ENCODE data around the gene LRRC10B.

LRRC10B gene

GRCh38 chr11:61539006-61539405 lies 30.5 kb downstream of the LRRC10B start:
- no peak overlapping the region for H3K9ac ChIP-seq (ENCODE audit: low read length)
- H3K27me3 ChIP-seq (ENCODE audit: control insufficient read depth, insufficient read depth, low read length), result peaks cover 5% of the 10 kb centered on the region
- no peaks in the 10 kb centered on the region for H3K4me1 ChIP-seq (ENCODE audit: control insufficient read depth, insufficient read depth, low read length)
- no peaks in the 10 kb centered on the region for H3K36me3 ChIP-seq (ENCODE audit: control insufficient read depth, insufficient read depth, low read length)
- no peak overlapping the region for H3K4me3 ChIP-seq (ENCODE audit: low read length)
- no peak overlapping the region for H3K27ac ChIP-seq (ENCODE audit: low read depth, low read length)

GRCh38 chr11:61539831-61540357 lies 31.3 kb downstream of the LRRC10B start:
- Histone ChIP-seq H3K9ac (ENCODE audit: low read length) (no peak overlapping the region), H3K4me3 (ENCODE audit: low read length) (no peak overlapping the region), H3K27ac (ENCODE audit: low read depth, low read length) (no peak overlapping the region), H3K27me3 (ENCODE audit: control insufficient read depth, insufficient read depth, low read length) (peaks cover 5% of the 10 kb centered on the region), H3K36me3 (ENCODE audit: control insufficient read depth, insufficient read depth, low read length) (no peaks in the 10 kb centered on the region), H3K4me1 (ENCODE audit: control insufficient read depth, insufficient read depth, low read length) (no peaks in the 10 kb centered on the region)

GRCh38 chr11:61540528-61540927 lies 32.0 kb downstream of the LRRC10B start:
- no peak overlapping the region for H3K4me3 ChIP-seq (ENCODE audit: low read length)
- H3K27ac ChIP-seq (ENCODE audit: low read depth, low read length), result no peak overlapping the region
- H3K4me1 ChIP-seq (ENCODE audit: control insufficient read depth, insufficient read depth, low read length), result no peaks in the 10 kb centered on the region
- no peaks in the 10 kb centered on the region for H3K36me3 ChIP-seq (ENCODE audit: control insufficient read depth, insufficient read depth, low read length)
- peaks cover 5% of the 10 kb centered on the region for H3K27me3 ChIP-seq (ENCODE audit: control insufficient read depth, insufficient read depth, low read length)
- H3K9ac ChIP-seq (ENCODE audit: low read length), result no peak overlapping the region

- H3K27me3 ChIP-seq (ENCODE audit: control insufficient read depth, insufficient read depth, low read length), result peaks cover 5% of the 10 kb centered on the region
- H3K9ac ChIP-seq (ENCODE audit: low read length), result no peak overlapping the region
- H3K4me1 ChIP-seq (ENCODE audit: control insufficient read depth, insufficient read depth, low read length), result no peaks in the 10 kb centered on the region
- no peaks in the 10 kb centered on the region for H3K36me3 ChIP-seq (ENCODE audit: control insufficient read depth, insufficient read depth, low read length)
- H3K4me3 ChIP-seq (ENCODE audit: low read length), result no peak overlapping the region
- no peak overlapping the region for H3K27ac ChIP-seq (ENCODE audit: low read depth, low read length)
Measured at GRCh38 chr11:61541598-61541997, 33.0 kb downstream of the LRRC10B start.

- no peak overlapping the region for H3K4me3 ChIP-seq (ENCODE audit: low read length)
- H3K27me3 ChIP-seq (ENCODE audit: control insufficient read depth, insufficient read depth, low read length), result peaks cover 5% of the 10 kb centered on the region
- H3K9ac ChIP-seq (ENCODE audit: low read length), result no peak overlapping the region
- H3K4me1 ChIP-seq (ENCODE audit: control insufficient read depth, insufficient read depth, low read length), result no peaks in the 10 kb centered on the region
- no peaks in the 10 kb centered on the region for H3K36me3 ChIP-seq (ENCODE audit: control insufficient read depth, insufficient read depth, low read length)
- H3K27ac ChIP-seq (ENCODE audit: low read depth, low read length), result no peak overlapping the region
Measured at GRCh38 chr11:61542024-61542461, 33.5 kb downstream of the LRRC10B start.

- Histone ChIP-seq H3K9ac (ENCODE audit: low read length) (no peak overlapping the region), H3K4me1 (ENCODE audit: control insufficient read depth, insufficient read depth, low read length) (no peaks in the 10 kb centered on the region), H3K36me3 (ENCODE audit: control insufficient read depth, insufficient read depth, low read length) (no peaks in the 10 kb centered on the region), H3K27me3 (ENCODE audit: control insufficient read depth, insufficient read depth, low read length) (peaks cover 5% of the 10 kb centered on the region), H3K4me3 (ENCODE audit: low read length) (no peak overlapping the region), H3K27ac (ENCODE audit: low read depth, low read length) (no peak overlapping the region)
Measured at GRCh38 chr11:61542705-61543104, 34.2 kb downstream of the LRRC10B start.

GRCh38 chr11:61543606-61544306 lies 35.2 kb downstream of the LRRC10B start:
- Histone ChIP-seq H3K27me3 (ENCODE audit: control insufficient read depth, insufficient read depth, low read length) (peaks cover 6% of the 10 kb centered on the region), H3K27ac (ENCODE audit: low read depth, low read length) (no peak overlapping the region), H3K4me3 (ENCODE audit: low read length) (no peak overlapping the region), H3K4me1 (ENCODE audit: control insufficient read depth, insufficient read depth, low read length) (no peaks in the 10 kb centered on the region), H3K36me3 (ENCODE audit: control insufficient read depth, insufficient read depth, low read length) (no peaks in the 10 kb centered on the region), H3K9ac (ENCODE audit: low read length) (no peak overlapping the region)

GRCh38 chr11:61544466-61544865 lies 35.9 kb downstream of the LRRC10B start:
- Histone ChIP-seq H3K4me3 (ENCODE audit: low read length) (no peak overlapping the region), H3K9ac (ENCODE audit: low read length) (no peak overlapping the region), H3K27me3 (ENCODE audit: control insufficient read depth, insufficient read depth, low read length) (peaks cover 5% of the 10 kb centered on the region), H3K27ac (ENCODE audit: low read depth, low read length) (no peak overlapping the region), H3K36me3 (ENCODE audit: control insufficient read depth, insufficient read depth, low read length) (no peaks in the 10 kb centered on the region), H3K4me1 (ENCODE audit: control insufficient read depth, insufficient read depth, low read length) (no peaks in the 10 kb centered on the region)

GRCh38 chr11:61545341-61545740 lies 36.8 kb downstream of the LRRC10B start:
- peaks cover 3% of the 10 kb centered on the region for H3K27me3 ChIP-seq (ENCODE audit: control insufficient read depth, insufficient read depth, low read length)
- H3K9ac ChIP-seq (ENCODE audit: low read length), result no peak overlapping the region
- H3K4me3 ChIP-seq (ENCODE audit: low read length), result no peak overlapping the region
- H3K36me3 ChIP-seq (ENCODE audit: control insufficient read depth, insufficient read depth, low read length), result no peaks in the 10 kb centered on the region
- H3K27ac ChIP-seq (ENCODE audit: low read depth, low read length), result no peak overlapping the region
- H3K4me1 ChIP-seq (ENCODE audit: control insufficient read depth, insufficient read depth, low read length), result no peaks in the 10 kb centered on the region

- H3K4me1 ChIP-seq (ENCODE audit: control insufficient read depth, insufficient read depth, low read length), result no peaks in the 10 kb centered on the region
- no peak overlapping the region for H3K4me3 ChIP-seq (ENCODE audit: low read length)
- H3K36me3 ChIP-seq (ENCODE audit: control insufficient read depth, insufficient read depth, low read length), result no peaks in the 10 kb centered on the region
- peaks cover 3% of the 10 kb centered on the region for H3K27me3 ChIP-seq (ENCODE audit: control insufficient read depth, insufficient read depth, low read length)
- H3K27ac ChIP-seq (ENCODE audit: low read depth, low read length), result no peak overlapping the region
- H3K9ac ChIP-seq (ENCODE audit: low read length), result no peak overlapping the region
Measured at GRCh38 chr11:61545921-61546320, 37.4 kb downstream of the LRRC10B start.

- Histone ChIP-seq H3K36me3 (ENCODE audit: control insufficient read depth, insufficient read depth, low read length) (no peaks in the 10 kb centered on the region), H3K4me3 (ENCODE audit: low read length) (no peak overlapping the region), H3K27ac (ENCODE audit: low read depth, low read length) (no peak overlapping the region), H3K27me3 (ENCODE audit: control insufficient read depth, insufficient read depth, low read length) (peaks cover 3% of the 10 kb centered on the region), H3K4me1 (ENCODE audit: control insufficient read depth, insufficient read depth, low read length) (no peaks in the 10 kb centered on the region), H3K9ac (ENCODE audit: low read length) (no peak overlapping the region)
Measured at GRCh38 chr11:61546663-61547062, 38.1 kb downstream of the LRRC10B start.

- no peak overlapping the region for H3K4me3 ChIP-seq (ENCODE audit: low read length)
- H3K27ac ChIP-seq (ENCODE audit: low read depth, low read length), result no peak overlapping the region
- H3K36me3 ChIP-seq (ENCODE audit: control insufficient read depth, insufficient read depth, low read length), result no peaks in the 10 kb centered on the region
- H3K27me3 ChIP-seq (ENCODE audit: control insufficient read depth, insufficient read depth, low read length), result peaks cover 3% of the 10 kb centered on the region
- no peaks in the 10 kb centered on the region for H3K4me1 ChIP-seq (ENCODE audit: control insufficient read depth, insufficient read depth, low read length)
- no peak overlapping the region for H3K9ac ChIP-seq (ENCODE audit: low read length)
Measured at GRCh38 chr11:61547246-61547645, 38.7 kb downstream of the LRRC10B start.

GRCh38 chr11:61549177-61549576 lies 40.6 kb downstream of the LRRC10B start:
- no peak overlapping the region for H3K27ac ChIP-seq (ENCODE audit: low read depth, low read length)
- peaks cover 13% of the 10 kb centered on the region for H3K27me3 ChIP-seq (ENCODE audit: control insufficient read depth, insufficient read depth, low read length)
- H3K9ac ChIP-seq (ENCODE audit: low read length), result no peak overlapping the region
- no peaks in the 10 kb centered on the region for H3K4me1 ChIP-seq (ENCODE audit: control insufficient read depth, insufficient read depth, low read length)
- H3K4me3 ChIP-seq (ENCODE audit: low read length), result no peak overlapping the region
- no peaks in the 10 kb centered on the region for H3K36me3 ChIP-seq (ENCODE audit: control insufficient read depth, insufficient read depth, low read length)
